ENCODE data around the gene MTCL1.

Gene MTCL1

GRCh38 chr18:8854962-8855361 lies 149.6 kb downstream of the MTCL1 start:
- no peak for DNase-seq (ENCODE audit: low spot score)
- no peak for TF ChIP-seq CTCF (IDR thresholded peaks at IDR 0.05; ENCODE audit: extremely low read depth, missing control alignments)

- DNase-seq (ENCODE audit: low spot score), result no peak
- TF ChIP-seq CTCF (IDR thresholded peaks at IDR 0.05; ENCODE audit: extremely low read depth, missing control alignments), result no peak
Measured at GRCh38 chr18:8856212-8856611, 150.9 kb downstream of the MTCL1 start.

- DNase-seq (ENCODE audit: low spot score), result no peak
- TF ChIP-seq CTCF (IDR thresholded peaks at IDR 0.05; ENCODE audit: extremely low read depth, missing control alignments), result no peak
Measured at GRCh38 chr18:8856769-8857393, 151.5 kb downstream of the MTCL1 start.

- TF ChIP-seq CTCF (IDR thresholded peaks at IDR 0.05; ENCODE audit: extremely low read depth, missing control alignments), result no peak
- DNase-seq (ENCODE audit: low spot score), result no peak
Measured at GRCh38 chr18:8857806-8858205, 152.4 kb downstream of the MTCL1 start.

GRCh38 chr18:8858888-8859511 lies 153.6 kb downstream of the MTCL1 start:
- DNase-seq (ENCODE audit: low spot score), result no peak
- no peak for TF ChIP-seq CTCF (IDR thresholded peaks at IDR 0.05; ENCODE audit: extremely low read depth, missing control alignments)

- DNase-seq (ENCODE audit: low spot score), result no peak
- TF ChIP-seq CTCF (IDR thresholded peaks at IDR 0.05; ENCODE audit: extremely low read depth, missing control alignments), result no peak
Measured at GRCh38 chr18:8860845-8861642, 155.7 kb downstream of the MTCL1 start.

GRCh38 chr18:8863427-8863826 lies 158.1 kb downstream of the MTCL1 start:
- DNase-seq (ENCODE audit: low spot score), result no peak
- TF ChIP-seq CTCF (IDR thresholded peaks at IDR 0.05; ENCODE audit: extremely low read depth, missing control alignments), result no peak
